AG08395 (cell line): ENCODE data around the gene SRRM2.

ENCODE experiments used
- DNase-seq: peaks from one replicate; pipeline ENCODE4 v3.0.0; 2012; ENCODE audit warnings: mixed read lengths, low spot score

The SRRM2 gene

GRCh38 chr16:2762711-2763110 is 10.3 kb downstream of the SRRM2 start:
- no peak for DNase-seq

DNA sequence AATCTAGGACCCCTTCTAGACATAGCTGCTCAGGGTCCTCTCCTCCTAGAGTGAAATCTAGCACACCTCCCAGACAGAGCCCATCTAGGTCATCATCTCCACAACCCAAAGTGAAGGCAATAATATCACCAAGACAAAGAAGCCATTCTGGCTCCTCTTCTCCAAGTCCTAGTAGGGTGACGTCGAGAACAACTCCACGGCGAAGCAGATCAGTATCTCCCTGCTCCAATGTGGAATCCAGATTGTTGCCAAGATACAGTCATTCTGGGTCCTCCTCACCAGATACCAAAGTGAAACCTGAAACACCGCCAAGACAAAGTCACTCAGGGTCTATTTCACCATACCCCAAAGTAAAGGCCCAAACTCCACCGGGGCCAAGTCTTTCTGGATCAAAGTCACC is 10.7 kb downstream of the SRRM2 start:
- no peak for DNase-seq

DNA sequence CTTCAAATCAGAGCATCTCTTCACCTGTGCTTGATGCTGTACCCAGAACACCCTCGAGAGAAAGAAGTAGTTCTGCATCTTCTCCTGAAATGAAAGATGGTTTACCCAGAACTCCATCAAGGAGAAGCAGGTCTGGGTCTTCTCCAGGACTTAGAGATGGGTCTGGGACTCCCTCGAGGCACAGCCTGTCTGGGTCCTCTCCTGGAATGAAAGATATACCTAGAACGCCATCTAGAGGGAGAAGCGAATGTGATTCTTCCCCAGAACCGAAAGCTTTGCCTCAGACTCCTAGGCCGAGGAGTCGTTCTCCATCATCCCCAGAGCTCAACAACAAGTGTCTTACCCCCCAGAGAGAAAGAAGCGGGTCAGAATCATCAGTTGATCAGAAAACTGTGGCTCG is 12.3 kb downstream of the SRRM2 start:
- no peak for DNase-seq

- no peak for DNase-seq
Measured at GRCh38 chr16:2765462-2766404, 13.3 kb downstream of the SRRM2 start.

GRCh38 chr16:2766430-2767139 is 14.1 kb downstream of the SRRM2 start:
- no peak for DNase-seq

DNA sequence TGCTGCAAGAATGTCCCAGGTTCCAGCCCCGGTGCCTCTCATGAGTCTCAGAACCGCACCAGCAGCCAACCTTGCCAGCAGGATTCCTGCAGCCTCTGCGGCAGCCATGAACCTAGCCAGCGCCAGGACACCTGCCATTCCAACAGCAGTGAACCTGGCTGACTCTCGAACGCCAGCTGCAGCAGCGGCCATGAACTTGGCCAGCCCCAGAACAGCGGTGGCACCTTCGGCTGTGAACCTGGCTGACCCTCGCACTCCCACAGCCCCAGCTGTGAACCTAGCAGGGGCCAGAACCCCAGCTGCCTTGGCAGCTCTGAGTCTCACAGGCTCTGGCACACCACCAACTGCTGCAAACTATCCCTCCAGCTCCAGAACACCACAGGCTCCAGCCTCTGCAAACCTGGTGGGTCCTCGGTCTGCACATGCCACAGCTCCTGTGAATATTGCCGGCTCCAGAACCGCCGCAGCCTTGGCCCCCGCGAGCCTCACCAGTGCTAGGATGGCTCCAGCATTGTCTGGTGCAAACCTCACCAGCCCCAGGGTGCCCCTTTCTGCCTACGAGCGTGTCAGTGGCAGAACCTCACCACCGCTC is 14.8 kb downstream of the SRRM2 start:
- no peak for DNase-seq

GRCh38 chr16:2767891-2768290 is 15.5 kb downstream of the SRRM2 start:
- no peak for DNase-seq

- no peak for DNase-seq
Measured at GRCh38 chr16:2768403-2769089, 16.1 kb downstream of the SRRM2 start.

DNA sequence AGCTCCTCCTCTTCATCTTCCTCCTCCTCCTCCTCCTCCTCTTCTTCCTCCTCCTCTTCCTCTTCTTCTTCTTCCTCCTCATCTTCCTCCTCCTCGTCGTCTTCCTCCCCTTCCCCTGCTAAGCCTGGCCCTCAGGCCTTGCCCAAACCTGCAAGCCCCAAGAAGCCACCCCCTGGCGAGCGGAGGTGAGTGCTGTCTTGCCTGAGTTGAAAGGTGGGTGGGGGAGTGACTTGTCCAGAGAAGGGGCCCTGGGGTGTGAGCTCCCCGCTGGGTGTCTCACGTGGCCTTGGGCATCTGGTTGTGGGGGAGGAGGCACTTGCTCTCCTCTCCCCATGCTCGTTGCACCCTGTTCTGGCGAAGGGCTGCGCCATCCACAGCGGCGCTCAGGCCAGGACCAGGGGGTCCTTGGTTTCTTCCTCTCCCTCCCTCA is 16.7 kb downstream of the SRRM2 start:
- DNase-seq, result no peak

DNA sequence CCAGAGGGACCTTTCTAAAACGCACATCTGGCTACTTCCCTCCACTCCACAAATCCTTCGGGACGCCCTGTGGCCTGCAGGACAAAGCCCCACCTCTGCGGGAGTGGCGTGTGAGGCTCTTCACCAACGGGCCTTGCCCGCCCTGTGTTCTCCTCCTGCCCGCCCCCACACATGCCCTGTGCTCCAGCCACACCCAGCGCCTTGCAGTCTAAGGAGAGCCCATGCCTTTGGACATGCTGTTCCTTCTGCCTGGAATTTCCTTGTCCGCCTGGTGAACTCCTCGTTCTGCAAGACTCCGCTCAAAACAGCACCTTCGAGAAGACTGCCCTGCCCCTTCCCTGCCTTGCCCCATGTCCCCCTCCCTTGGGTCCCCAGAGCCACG is 17.2 kb downstream of the SRRM2 start:
- peak; percentile 32 for DNase-seq

DNA sequence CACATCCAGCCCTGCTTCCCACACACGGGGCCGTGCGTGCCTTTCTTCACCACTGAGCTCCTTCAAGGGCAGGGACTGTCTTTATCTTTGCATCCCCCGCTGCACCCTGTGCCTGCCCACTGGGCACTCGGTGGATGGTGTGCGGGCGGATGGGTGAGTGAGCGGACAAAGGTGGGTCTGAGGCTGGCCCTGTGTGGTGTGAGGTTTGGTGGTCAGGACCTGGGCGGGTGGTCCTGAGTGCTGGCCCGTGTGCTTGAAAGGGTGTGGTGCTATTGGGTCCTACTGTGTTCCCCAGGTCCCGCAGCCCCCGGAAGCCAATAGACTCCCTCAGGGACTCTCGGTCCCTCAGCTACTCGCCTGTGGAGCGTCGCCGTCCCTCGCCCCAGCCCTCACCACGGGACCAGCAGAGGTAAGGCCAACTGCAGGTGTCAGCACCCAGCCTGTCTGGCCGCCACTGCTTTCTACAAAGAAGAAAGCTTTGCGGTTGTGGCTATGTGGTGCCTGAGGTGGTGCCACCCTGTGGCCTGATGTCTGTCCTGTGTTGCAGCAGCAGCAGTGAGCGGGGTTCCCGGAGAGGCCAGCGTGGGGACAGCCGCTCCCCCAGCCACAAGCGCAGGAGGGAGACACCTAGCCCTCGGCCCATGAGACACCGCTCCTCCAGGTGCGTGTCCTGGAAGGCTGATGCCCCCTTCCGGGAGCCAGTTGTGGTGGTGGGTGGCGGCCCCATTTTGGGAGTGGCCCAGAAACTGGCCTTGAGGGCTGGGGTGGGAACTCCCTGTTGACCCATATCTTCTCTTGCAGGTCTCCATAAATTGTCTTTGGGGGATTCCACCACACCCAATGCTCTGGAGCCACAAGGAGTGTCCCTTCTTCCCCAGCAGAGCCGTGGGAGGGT is 17.9 kb downstream of the SRRM2 start:
- DNase-seq, result no peak

GRCh38 chr16:2771496-2772402 is 19.3 kb downstream of the SRRM2 start:
- no peak for DNase-seq

DNA sequence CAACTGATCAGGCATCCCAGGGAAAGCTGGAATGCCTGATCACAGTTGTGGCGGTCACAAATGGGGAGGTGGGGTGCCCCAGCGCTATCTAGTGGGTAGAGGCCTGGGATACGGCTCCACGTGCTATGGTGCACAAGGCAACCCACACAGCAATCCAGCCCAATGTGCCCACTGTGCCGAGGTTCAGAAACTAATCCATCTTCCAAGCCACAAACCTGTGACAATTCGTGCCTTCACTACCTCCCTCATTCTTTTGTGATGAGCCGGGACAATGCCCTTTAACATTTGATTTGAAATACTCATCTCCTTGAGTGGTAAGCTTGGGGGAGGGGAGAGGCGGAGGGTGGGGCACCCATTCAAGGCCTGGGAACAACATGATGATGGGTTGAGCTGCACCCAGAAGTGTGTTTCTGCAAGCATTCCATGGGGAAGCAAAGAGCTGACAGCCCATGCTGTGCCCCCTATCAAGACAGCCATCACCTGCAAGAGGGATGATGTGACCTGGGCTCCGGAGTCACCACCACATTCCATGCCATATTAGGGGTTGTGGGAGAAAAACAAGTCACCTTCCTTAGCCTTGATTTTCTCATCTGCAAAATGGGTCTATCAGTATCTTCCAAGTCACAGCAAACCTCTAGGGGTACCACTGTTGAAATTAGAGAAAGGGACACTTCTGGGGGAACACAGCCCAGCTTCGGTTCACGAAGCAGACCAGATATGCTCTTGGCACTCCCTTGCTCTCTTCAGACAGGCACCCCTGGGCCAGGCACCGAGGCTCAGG is 20.9 kb downstream of the SRRM2 start:
- no peak for DNase-seq

DNA sequence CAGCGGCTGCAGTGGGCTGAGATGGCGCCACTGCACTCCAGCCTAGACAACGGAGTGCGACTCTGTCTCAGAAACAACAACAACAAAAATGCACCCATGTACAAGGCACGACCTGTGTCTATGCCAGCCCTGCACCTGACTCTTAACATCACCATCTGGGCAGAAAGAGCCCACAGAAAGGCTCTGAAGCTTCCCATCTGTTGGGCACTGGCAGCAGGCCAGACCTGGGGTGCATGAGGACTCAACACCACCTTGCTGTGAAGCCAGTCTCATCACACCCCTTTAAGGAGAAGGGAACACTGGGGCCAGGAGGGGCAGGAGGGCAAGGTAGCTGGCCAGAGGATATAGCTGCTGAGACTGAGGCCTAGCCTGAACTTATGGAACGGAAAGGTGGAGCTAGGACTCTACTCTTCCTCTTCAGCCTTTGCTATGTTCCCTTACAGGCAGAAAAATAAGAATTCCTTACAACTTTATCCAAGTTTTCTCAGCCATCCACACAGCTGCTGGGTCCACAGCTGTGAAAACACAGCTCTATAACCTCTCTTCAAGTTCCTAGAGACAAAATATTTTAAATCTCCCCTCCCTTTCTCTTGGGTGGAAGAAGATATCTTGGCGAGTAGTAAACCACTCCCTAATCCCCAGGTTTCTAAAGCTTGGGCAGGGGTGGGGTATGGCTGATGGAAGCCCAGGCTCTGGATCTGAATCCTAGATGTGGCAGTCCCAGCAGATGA is 21.9 kb downstream of the SRRM2 start:
- DNase-seq, result no peak

GRCh38 chr16:2775131-2775716 is 22.8 kb downstream of the SRRM2 start:
- DNase-seq, result no peak

- no peak for DNase-seq
Measured at GRCh38 chr16:2775765-2776499, 23.5 kb downstream of the SRRM2 start.

DNA sequence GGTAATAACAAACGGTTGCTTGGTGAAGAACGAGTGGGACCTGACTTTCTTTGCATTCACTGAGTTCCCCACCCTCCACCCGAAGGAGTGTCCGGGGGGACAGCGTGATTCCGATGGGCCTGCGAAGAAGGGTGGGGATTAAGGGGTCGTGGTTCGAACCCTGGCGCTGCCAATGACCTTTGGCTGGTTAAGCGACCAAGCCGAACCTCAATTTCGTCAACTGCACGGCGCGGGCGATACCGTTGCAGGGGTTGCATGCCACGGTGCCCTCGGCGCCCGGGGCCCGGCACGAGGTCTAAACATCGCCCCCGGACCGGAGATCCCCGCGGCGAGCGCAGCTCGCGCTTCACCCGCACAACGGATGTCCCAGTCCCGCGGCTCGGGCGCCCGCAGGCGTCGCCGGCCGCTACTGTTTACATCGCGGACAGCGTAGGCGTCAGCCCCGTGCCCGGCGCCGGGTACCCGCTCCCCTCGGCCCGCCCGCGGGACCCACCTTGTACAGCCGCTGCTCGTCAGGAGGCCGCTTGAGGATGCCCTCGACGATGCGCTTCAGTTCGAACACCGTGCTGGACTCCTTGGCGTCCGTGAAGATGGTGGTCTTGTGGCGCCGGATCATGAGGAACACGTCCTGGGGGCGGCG is 24.2 kb downstream of the SRRM2 start:
- no peak for DNase-seq
